ENCODE data around the gene CDH24. TPM values are rescaled to one million over a fixed set of nuclear protein-coding genes. Genes with fewer than 3 reads are reported as not detected.

Gene CDH24
- total and polyA plus RNA-seq, 2 experiments from 2014 or later: 6.9 to 18.0 TPM

DNA sequence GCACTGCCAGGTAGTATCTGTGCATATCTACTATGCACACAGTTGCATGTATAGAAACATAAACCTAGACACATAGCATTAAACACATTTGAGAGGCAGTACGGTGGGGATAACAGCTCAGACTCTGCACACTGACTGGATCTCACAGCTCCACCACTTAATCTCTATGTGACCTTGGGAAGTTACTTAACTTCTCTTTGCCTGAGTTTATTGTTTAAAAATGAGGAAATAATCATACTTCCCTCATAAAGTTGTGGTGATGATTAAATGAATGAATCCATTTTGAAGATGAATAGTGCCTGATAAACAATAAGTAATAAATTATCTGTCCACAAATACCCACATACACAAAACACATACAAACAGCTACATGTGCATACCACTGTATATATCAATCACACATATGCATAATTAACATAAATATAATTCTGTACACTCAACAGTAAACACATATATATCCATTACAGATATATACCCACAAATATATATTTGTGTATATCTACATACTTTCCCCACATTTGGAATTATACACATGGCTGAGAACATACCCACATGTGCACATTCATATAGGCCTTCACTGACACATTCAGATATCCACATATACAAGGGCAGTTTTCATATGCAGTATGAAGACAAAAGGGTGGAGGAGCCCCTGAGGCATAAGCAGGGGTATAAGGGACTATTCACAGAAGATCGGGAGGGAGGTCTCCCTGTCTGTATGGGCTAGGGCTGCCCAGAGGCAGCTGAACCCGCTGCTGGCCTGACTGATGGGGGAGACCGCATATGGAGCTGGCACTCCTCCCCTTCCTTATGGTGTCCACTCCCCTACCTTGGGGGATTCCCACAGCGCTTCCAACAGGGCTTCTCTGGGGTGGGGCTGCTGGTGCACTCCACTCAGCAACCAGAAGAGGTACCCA lies 5.9 kb downstream of the CDH24 start:
- no peaks in the 10 kb centered on the region for H3K9me2 ChIP-seq (replicated peaks; ENCODE audit: insufficient read depth)
- no peaks in the 10 kb centered on the region for H3K9me3 ChIP-seq (ENCODE audit: low read depth)
- TF ChIP-seq, protein P1, sequence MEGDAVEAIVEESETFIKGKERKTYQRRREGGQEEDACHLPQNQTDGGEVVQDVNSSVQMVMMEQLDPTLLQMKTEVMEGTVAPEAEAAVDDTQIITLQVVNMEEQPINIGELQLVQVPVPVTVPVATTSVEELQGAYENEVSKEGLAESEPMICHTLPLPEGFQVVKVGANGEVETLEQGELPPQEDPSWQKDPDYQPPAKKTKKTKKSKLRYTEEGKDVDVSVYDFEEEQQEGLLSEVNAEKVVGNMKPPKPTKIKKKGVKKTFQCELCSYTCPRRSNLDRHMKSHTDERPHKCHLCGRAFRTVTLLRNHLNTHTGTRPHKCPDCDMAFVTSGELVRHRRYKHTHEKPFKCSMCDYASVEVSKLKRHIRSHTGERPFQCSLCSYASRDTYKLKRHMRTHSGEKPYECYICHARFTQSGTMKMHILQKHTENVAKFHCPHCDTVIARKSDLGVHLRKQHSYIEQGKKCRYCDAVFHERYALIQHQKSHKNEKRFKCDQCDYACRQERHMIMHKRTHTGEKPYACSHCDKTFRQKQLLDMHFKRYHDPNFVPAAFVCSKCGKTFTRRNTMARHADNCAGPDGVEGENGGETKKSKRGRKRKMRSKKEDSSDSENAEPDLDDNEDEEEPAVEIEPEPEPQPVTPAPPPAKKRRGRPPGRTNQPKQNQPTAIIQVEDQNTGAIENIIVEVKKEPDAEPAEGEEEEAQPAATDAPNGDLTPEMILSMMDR (IDR thresholded peaks at IDR 0.05; ENCODE audit: poor library complexity): no peak
- TF ChIP-seq EZH2 (IDR thresholded peaks at IDR 0.05; ENCODE audit: borderline replicate concordance) (no peak), EZH2phosphoT487 (IDR thresholded peaks at IDR 0.05; ENCODE audit: low read depth, severe bottlenecking, unreplicated experiment) (no peak)
- H3K27ac ChIP-seq: no peak overlapping the region
- no peaks in the 10 kb centered on the region for H3K36me3 ChIP-seq (replicated peaks; ENCODE audit: insufficient read depth, low read depth)
- H2AFZ ChIP-seq: no peak overlapping the region
- no peaks in the 10 kb centered on the region for H3K27me3 ChIP-seq
- no peaks in the 10 kb centered on the region for H4K20me1 ChIP-seq (ENCODE audit: insufficient read depth, poor library complexity, severe bottlenecking)
- DNase-seq (ENCODE audit: low spot score): no peak
- H3K4me2 ChIP-seq: no peak overlapping the region
- H3K79me2 ChIP-seq: no peaks in the 10 kb centered on the region
- peaks cover 8% of the 10 kb centered on the region for H3K4me1 ChIP-seq (ENCODE audit: insufficient read depth)
- 90% methylated on average over 5 of the region's 5 CpGs for WGBS (ENCODE audit: low lambda C conversion rate, missing lambda C conversion rate)
- no peak overlapping the region for H3K4me3 ChIP-seq

DNA sequence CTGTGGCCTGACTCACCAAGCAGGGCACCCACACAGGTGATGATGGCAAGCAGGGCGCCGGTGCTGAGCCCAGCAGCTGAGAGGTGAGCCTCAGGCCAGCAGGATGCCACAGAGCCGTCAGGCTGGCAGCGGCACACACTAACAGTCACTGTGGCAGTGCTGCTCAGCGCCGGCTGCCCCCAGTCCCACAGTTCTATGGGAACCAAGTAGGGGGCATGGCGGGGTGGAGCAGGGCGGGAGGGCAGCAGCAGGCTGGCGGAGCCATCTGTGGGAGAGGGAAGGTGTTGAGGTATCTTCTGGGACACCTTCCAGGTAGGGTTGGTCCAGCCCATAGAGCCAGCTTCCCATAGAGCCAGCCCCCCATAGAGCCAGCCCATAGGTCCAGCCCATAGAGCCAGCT lies 8.3 kb downstream of the CDH24 start:
- Histone ChIP-seq H3K4me1 (ENCODE audit: insufficient read depth) (no peaks in the 10 kb centered on the region), H2AFZ (no peak overlapping the region), H4K20me1 (ENCODE audit: insufficient read depth, poor library complexity, severe bottlenecking) (no peaks in the 10 kb centered on the region), H3K79me2 (no peaks in the 10 kb centered on the region), H3K27ac (no peak overlapping the region), H3K9me3 (ENCODE audit: low read depth) (no peaks in the 10 kb centered on the region), H3K36me3 (replicated peaks; ENCODE audit: insufficient read depth, low read depth) (no peaks in the 10 kb centered on the region), H3K4me2 (no peak overlapping the region), H3K9me2 (replicated peaks; ENCODE audit: insufficient read depth) (no peaks in the 10 kb centered on the region), H3K4me3 (no peak overlapping the region), H3K27me3 (no peaks in the 10 kb centered on the region)
- DNase-seq (ENCODE audit: low spot score): no peak
- WGBS (ENCODE audit: low lambda C conversion rate, missing lambda C conversion rate): 95% methylated on average over 9 of the region's 9 CpGs
- TF ChIP-seq EZH2 (IDR thresholded peaks at IDR 0.05; ENCODE audit: borderline replicate concordance): no peak

DNA sequence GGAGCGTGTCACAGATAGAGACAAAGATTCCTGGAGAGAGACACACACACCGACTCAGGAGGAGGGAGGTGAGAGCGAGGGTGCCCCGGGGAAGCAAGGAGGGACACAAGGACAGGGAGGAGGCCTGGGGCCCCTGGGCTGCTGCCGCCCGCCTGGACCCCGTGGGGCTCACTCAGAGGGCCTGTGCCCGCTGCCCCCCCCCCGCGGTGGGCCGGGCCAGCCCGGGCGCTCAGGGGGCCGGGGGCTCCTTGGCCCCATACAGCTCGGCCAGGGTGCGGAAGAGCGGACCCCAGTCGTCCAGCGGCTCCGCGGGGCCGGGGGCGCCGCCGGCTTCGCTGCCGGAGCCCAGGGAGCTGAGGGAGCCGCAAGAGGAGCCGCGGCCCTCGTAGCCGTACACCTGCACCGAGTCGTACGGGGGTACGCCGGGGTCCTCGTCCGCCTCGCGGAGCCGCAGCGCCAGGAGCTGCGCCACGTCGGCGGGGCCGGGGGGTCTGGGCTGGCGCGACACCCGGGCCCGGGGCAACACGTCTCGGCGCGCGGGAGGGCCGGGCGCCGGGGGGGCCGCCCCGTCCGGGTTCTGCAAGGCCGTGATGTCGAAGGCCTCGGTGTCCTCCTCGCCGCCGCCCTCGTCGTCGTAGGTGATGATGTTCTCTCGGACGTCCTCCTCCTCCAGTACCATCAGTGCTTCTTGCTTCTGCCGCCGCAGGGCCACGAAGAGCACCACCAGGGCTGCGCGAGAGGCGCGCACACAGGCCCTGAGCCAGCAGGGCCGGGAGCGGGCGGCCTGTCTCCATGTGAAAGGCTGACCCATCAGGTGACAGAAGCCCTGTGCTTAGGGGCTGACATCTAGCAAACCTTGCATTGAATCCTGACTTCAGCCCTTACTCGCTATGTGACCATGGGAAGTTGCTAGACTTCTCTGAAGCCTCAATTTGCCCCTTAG lies 9.3 kb downstream of the CDH24 start:
- no peak for TF ChIP-seq EZH2phosphoT487 (IDR thresholded peaks at IDR 0.05; ENCODE audit: low read depth, severe bottlenecking, unreplicated experiment)
- TF ChIP-seq, protein P1 (IDR thresholded peaks at IDR 0.05; ENCODE audit: poor library complexity): no peak
- TF ChIP-seq EZH2 (IDR thresholded peaks at IDR 0.05; ENCODE audit: borderline replicate concordance): no peak
- no peak overlapping the region for H3K4me2 ChIP-seq
- no peaks in the 10 kb centered on the region for H4K20me1 ChIP-seq (ENCODE audit: insufficient read depth, poor library complexity, severe bottlenecking)
- no peaks in the 10 kb centered on the region for H3K4me1 ChIP-seq (ENCODE audit: insufficient read depth)
- H3K36me3 ChIP-seq (replicated peaks; ENCODE audit: insufficient read depth, low read depth): no peaks in the 10 kb centered on the region
- H3K9me2 ChIP-seq (replicated peaks; ENCODE audit: insufficient read depth): no peaks in the 10 kb centered on the region
- no peaks in the 10 kb centered on the region for H3K9me3 ChIP-seq (ENCODE audit: low read depth)
- H2AFZ ChIP-seq: no peak overlapping the region
- no peak overlapping the region for H3K27ac ChIP-seq
- WGBS (ENCODE audit: low lambda C conversion rate, missing lambda C conversion rate): 97% methylated on average over 21 of the region's 85 CpGs
- no peaks in the 10 kb centered on the region for H3K79me2 ChIP-seq
- H3K4me3 ChIP-seq: no peak overlapping the region
- DNase-seq (ENCODE audit: low spot score): no peak
- no peaks in the 10 kb centered on the region for H3K27me3 ChIP-seq
